K562 (cell line): ENCODE measurements around the gene H3-3A. TPM values are rescaled to one million over a fixed set of nuclear protein-coding genes. Genes with fewer than 3 reads are reported as not detected.
A peak's percentile ranks its signal among the peaks of the same experiment; 100 is the strongest.

Experiments
- CAMTA2 ChIP-seq: fragments of 250-450 bp; sonication (Bioruptor Pico); conservative IDR thresholded peaks from 2 replicates; pipeline ENCODE4 v1.5.1; 2022
- CBX5 ChIP-seq: IDR thresholded peaks from 2 replicates; pipeline ENCODE4 v1.6.1; 2014; ENCODE audit warnings: low read depth, borderline replicate concordance
- HOXB6 ChIP-seq: fragments of 250-450 bp; sonication (Bioruptor Pico); IDR thresholded peaks from 2 replicates; pipeline ENCODE4 v1.5.1; 2022; ENCODE audit warnings: mild to moderate bottlenecking, borderline replicate concordance
- KAT8 ChIP-seq: fragments of 450-650 bp; IDR thresholded peaks from 2 replicates; pipeline ENCODE4 v1.6.1; 2016; ENCODE audit warnings: low read depth, mild to moderate bottlenecking
- KLF1 ChIP-seq: fragments of 450-650 bp; IDR thresholded peaks from 2 replicates; pipeline ENCODE4 v1.6.1; 2016; ENCODE audit warnings: missing genetic modification characterization, missing compliant biosample characterization
- MGA ChIP-seq: fragments of 450-650 bp; IDR thresholded peaks from 2 replicates; pipeline ENCODE4 v1.6.1; 2016; ENCODE audit warnings: mild to moderate bottlenecking, moderate library complexity
- PATZ1 ChIP-seq: fragments of 250-450 bp; sonication (Bioruptor Pico); IDR thresholded peaks from 2 replicates; pipeline ENCODE4 v1.5.0; 2020; ENCODE audit warnings: mild to moderate bottlenecking, borderline replicate concordance
- PHTF2 ChIP-seq: fragments of 250-450 bp; sonication (Bioruptor Pico); IDR thresholded peaks from 2 replicates; pipeline ENCODE4 v1.5.0; 2021; ENCODE audit warnings: mild to moderate bottlenecking
- SPI1 ChIP-seq: IDR thresholded peaks from 2 replicates; pipeline ENCODE4 v1.6.1; 2011; ENCODE audit warnings: low read depth, low read length, control low read depth, borderline replicate concordance
- ZKSCAN3 ChIP-seq: fragments of 250-450 bp; sonication (Bioruptor Pico); IDR thresholded peaks from 2 replicates; pipeline ENCODE4 v1.4.0; 2020
- polyA plus RNA-seq, 8 experiments: library from polyadenylated mRNA; depleted of rRNA in 4 of 8; stranded (reverse) in 5 of 8; unstranded in 3 of 8; fragments of >200 nt; fragmentation: Nextera tagmentation in 2 of 8; fragmentation: Illumina TruSeq in 1 of 8; extraction: Ambion mirVana in 2 of 8; extraction: Trizol in 1 of 8; gene quantifications; 2 replicates each; pipeline versions ENCODE4 v1.2.1 to v1.2.3, GENCODE V29; 2011 to 2014; ENCODE audit warnings: inconsistent platforms in 1 of 8, missing spikeins in 1 of 8
- total RNA-seq, 7 experiments: library from RNA; depleted of rRNA in 6 of 7; stranded (reverse); fragments of >200 nt in 6 of 7; fragmentation: Illumina TruSeq in 2 of 7; extraction: Trizol in 2 of 7; gene quantifications; 2 replicates each; pipeline versions ENCODE4 v1.2.1 to v1.2.3, GENCODE V29; 2011 to 2021; ENCODE audit warnings: low replicate concordance in 1 of 7
- TF ChIP-seq, protein P1 (sequence below): sonication (generic); formaldehyde crosslinking; IDR thresholded peaks from 2 replicates; pipeline ENCODE4 v1.8.1; 2023; ENCODE audit warnings: mild to moderate bottlenecking, missing genetic modification reagents
- TF ChIP-seq, protein P2 (sequence below): sonication (generic); formaldehyde crosslinking; IDR thresholded peaks from 2 replicates; pipeline ENCODE4 v1.8.0; 2022; ENCODE audit warnings: mild to moderate bottlenecking, missing genetic modification reagents

H3-3A gene
- total and polyA plus RNA-seq, 9 of the 15 experiments (the other 6 are each of a cell fraction or from before 2014, with no cell fraction given) = 426 to 1,083 (median 591) TPM

DNA sequence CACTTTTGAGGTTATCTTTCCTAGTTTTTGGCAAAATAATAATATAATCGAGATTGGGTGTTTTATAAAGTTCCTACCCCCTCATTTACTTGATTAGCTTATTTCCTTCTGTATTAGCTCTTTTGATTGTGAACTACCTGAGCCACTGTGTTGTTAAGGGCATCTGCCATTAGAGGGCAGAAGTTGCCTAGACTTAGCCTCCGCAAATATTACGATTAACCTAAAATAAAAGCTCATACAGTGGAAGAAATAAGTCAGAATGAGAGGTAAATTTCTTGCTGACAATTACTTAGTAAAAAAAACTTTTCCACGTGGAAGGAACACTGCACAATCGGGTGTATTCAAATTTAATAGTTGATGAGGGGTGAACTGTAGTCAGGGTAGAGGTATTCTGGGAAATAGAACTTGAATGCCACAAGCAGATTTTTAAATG lies 2.3 kb downstream of the H3-3A start (continued):
- no peak for TF ChIP-seq PATZ1 (CRISPR knock-in tag)
- TF ChIP-seq KLF1 (tag) = no peak
- TF ChIP-seq, protein P1, sequence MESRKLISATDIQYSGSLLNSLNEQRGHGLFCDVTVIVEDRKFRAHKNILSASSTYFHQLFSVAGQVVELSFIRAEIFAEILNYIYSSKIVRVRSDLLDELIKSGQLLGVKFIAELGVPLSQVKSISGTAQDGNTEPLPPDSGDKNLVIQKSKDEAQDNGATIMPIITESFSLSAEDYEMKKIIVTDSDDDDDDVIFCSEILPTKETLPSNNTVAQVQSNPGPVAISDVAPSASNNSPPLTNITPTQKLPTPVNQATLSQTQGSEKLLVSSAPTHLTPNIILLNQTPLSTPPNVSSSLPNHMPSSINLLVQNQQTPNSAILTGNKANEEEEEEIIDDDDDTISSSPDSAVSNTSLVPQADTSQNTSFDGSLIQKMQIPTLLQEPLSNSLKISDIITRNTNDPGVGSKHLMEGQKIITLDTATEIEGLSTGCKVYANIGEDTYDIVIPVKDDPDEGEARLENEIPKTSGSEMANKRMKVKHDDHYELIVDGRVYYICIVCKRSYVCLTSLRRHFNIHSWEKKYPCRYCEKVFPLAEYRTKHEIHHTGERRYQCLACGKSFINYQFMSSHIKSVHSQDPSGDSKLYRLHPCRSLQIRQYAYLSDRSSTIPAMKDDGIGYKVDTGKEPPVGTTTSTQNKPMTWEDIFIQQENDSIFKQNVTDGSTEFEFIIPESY (CRISPR knock-in tag) = peak; percentile 32; the same call in 1 of the 2 replicates
- no peak for TF ChIP-seq HOXB6 (CRISPR knock-in tag)
- no peak for TF ChIP-seq PHTF2 (CRISPR knock-in tag)
- no peak for TF ChIP-seq ZKSCAN3
- no peak for TF ChIP-seq SPI1
- no peak for TF ChIP-seq CBX5
- 0 out of 2 replicates have a peak, but pooled peaks have one; percentile 0 for TF ChIP-seq MGA
- TF ChIP-seq, protein P2, sequence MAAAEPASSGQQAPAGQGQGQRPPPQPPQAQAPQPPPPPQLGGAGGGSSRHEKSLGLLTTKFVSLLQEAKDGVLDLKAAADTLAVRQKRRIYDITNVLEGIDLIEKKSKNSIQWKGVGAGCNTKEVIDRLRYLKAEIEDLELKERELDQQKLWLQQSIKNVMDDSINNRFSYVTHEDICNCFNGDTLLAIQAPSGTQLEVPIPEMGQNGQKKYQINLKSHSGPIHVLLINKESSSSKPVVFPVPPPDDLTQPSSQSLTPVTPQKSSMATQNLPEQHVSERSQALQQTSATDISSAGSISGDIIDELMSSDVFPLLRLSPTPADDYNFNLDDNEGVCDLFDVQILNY (CRISPR knock-in tag) = no peak
- TF ChIP-seq KAT8 = no peak
- TF ChIP-seq CAMTA2 (CRISPR knock-in tag) = no peak
